ENCODE data around the gene SPATS2. TPM values are rescaled to one million over a fixed set of nuclear protein-coding genes. Genes with fewer than 3 reads are reported as not detected.
A peak's percentile ranks its signal among the peaks of the same experiment; 100 is the strongest.

The SPATS2 gene
- total and polyA plus RNA-seq, 11 donors, result 3.0 to 9.1 (median 5.7) TPM

DNA sequence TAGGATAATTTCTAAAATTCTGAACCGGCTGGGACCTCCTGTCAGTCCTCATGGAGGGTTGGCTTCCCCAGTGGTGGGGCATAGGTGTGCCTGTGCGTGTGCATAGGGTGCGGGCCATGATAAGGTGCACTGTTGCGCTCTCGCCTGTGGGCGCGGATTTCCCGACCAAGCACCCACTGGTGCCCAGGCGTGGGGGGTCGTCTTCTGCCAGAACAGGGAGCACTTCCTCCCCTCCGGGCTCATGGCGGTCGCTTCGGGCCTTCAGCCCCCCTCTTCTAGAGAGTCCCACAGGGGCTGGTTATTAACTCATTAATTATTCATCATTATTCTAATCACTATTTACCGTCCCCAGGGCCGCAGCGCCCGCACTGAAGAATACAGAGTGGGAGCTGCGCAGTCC, 33.0 kb upstream of the SPATS2 start:
- Histone ChIP-seq H3K27ac (no peak overlapping the region), H3K9me3 (no peaks in the 10 kb centered on the region), H3K27me3 (peaks cover 29 to 69% (median 51%) of the 10 kb centered on the region in 9 donors), H3K36me3 (no peaks in the 10 kb centered on the region), H3K4me1 (peaks cover 0 to 31% (median 7%) of the 10 kb centered on the region in 12 donors), H3K4me3 (no peak overlapping the region)
- intact Hi-C loops (cut with DNase I), result no loop called here
- no peak for ATAC-seq
- WGBS, 4 donors, result 30 to 50% (median 40%) methylated on average over 19 of the region's 19 CpGs
- no peak for DNase-seq
- TF ChIP-seq, protein P1, sequence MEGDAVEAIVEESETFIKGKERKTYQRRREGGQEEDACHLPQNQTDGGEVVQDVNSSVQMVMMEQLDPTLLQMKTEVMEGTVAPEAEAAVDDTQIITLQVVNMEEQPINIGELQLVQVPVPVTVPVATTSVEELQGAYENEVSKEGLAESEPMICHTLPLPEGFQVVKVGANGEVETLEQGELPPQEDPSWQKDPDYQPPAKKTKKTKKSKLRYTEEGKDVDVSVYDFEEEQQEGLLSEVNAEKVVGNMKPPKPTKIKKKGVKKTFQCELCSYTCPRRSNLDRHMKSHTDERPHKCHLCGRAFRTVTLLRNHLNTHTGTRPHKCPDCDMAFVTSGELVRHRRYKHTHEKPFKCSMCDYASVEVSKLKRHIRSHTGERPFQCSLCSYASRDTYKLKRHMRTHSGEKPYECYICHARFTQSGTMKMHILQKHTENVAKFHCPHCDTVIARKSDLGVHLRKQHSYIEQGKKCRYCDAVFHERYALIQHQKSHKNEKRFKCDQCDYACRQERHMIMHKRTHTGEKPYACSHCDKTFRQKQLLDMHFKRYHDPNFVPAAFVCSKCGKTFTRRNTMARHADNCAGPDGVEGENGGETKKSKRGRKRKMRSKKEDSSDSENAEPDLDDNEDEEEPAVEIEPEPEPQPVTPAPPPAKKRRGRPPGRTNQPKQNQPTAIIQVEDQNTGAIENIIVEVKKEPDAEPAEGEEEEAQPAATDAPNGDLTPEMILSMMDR (IDR thresholded peaks at IDR 0.05), result no peak
- TF ChIP-seq POLR2A (IDR thresholded peaks at IDR 0.05), result no peak

DNA sequence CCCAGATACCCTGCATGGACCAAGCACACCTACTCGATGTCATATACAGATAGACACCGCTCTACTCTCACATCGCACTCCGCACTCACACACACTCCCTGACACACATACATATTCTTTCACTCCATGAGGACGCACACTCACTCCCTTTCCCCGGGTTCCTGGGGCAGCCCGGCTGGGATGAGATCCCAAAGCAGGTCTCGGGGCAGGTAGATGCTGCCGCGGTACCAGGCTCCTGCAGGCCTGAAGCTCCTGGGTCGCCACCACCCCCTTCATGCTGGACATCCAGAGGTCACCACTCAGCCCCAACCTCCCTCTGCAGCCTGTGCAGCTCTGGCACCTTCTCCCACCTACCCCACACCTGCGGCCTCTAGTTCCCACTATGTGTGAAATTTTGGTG, 32.6 kb upstream of the SPATS2 start:
- H3K4me1 ChIP-seq, result peaks cover 0 to 31% (median 7%) of the 10 kb centered on the region in 12 donors
- 42 to 56% (median 53%) methylated on average over 8 to 12 of the region's 12 CpGs for WGBS, 4 donors
- DNase-seq (no peak), ATAC-seq (no peak)
- intact Hi-C loops (cut with DNase I), result loop anchor here in 5 of 10 donors (5.0 kb wide), 2 partner anchors 42 to 47 kb away; no protein-coding TSS in a partner anchor
- H3K27me3 ChIP-seq, result peaks cover 29 to 74% (median 51%) of the 10 kb centered on the region in 9 donors
- no peak overlapping the region for H3K27ac ChIP-seq
- no peaks in the 10 kb centered on the region for H3K36me3 ChIP-seq
- H3K4me3 ChIP-seq, result no peak overlapping the region
- H3K9me3 ChIP-seq, result no peaks in the 10 kb centered on the region
- no peak for TF ChIP-seq POLR2A (IDR thresholded peaks at IDR 0.05)
- TF ChIP-seq, protein P1 (IDR thresholded peaks at IDR 0.05), result no peak

GRCh38 chr12:49335118-49335954, 31.9 kb upstream of the SPATS2 start:
- Histone ChIP-seq H3K9me3 (no peaks in the 10 kb centered on the region), H3K36me3 (no peaks in the 10 kb centered on the region), H3K27me3 (peaks cover 29 to 75% (median 51%) of the 10 kb centered on the region in 9 donors), H3K4me3 (peak overlapping the region in 1 of 12 donors; percentile 28), H3K4me1 (peaks cover 0 to 31% (median 7%) of the 10 kb centered on the region in 12 donors), H3K27ac (no peak overlapping the region)
- TF ChIP-seq, protein P1 (IDR thresholded peaks at IDR 0.05), result no peak
- TF ChIP-seq POLR2A (IDR thresholded peaks at IDR 0.05), result no peak
- intact Hi-C loops (cut with DNase I), result loop anchor here in 5 of 10 donors (5.0 kb wide), 2 partner anchors 43 to 48 kb away; no protein-coding TSS in a partner anchor
- WGBS, 4 donors, result 59 to 66% (median 61%) methylated on average over 15 to 16 of the region's 16 CpGs
- DNase-seq (no peak), ATAC-seq (no peak)

GRCh38 chr12:49335955-49336644, 31.2 kb upstream of the SPATS2 start:
- DNase-seq (no peak), ATAC-seq (no peak)
- intact Hi-C loops (cut with DNase I), result loop anchor here in 5 of 10 donors (5.0 kb wide), 2 partner anchors 44 to 49 kb away; no protein-coding TSS in a partner anchor
- Histone ChIP-seq H3K9me3 (no peaks in the 10 kb centered on the region), H3K4me3 (peak overlapping the region in 3 of 12 donors; percentile 5 to 50 (median 28)), H3K27me3 (peaks cover 29 to 81% (median 53%) of the 10 kb centered on the region in 9 donors), H3K36me3 (no peaks in the 10 kb centered on the region), H3K27ac (no peak overlapping the region), H3K4me1 (peaks cover 0 to 31% (median 7%) of the 10 kb centered on the region in 12 donors)
- TF ChIP-seq, protein P1 (IDR thresholded peaks at IDR 0.05), result no peak
- TF ChIP-seq POLR2A (IDR thresholded peaks at IDR 0.05), result no peak
- 8 to 11% (median 9%) methylated on average over 15 to 72 of the region's 72 CpGs for WGBS, 4 donors

All from heart left ventricle (tissue), 16 donors.